ENCODE data around the gene AK9. TPM values are rescaled to one million over a fixed set of nuclear protein-coding genes. Genes with fewer than 3 reads are reported as not detected.

Gene AK9
- total and polyA plus RNA-seq, 2 of the 8 experiments (the other 6 are each of a cell fraction or from before 2014, with no cell fraction given) = 1.8 to 2.2 TPM

GRCh38 chr6:109484122-109484521, 206.9 kb downstream of the AK9 start (continued):
- no peak for TF ChIP-seq PHF8 (conservative IDR thresholded peaks at IDR 0.05; ENCODE audit: low read depth, low read length)
- TF ChIP-seq SAP30 (IDR thresholded peaks at IDR 0.05; ENCODE audit: insufficient read depth, insufficient replicate concordance, low read length) = no peak
- TF ChIP-seq TCF12 (IDR thresholded peaks at IDR 0.05; ENCODE audit: low read depth, low read length) = no peak
- no peak for TF ChIP-seq RAD21 (IDR thresholded peaks at IDR 0.05 in 1 of 2, conservative IDR thresholded peaks at IDR 0.05 in 1 of 2; ENCODE audit: low read depth in 2 of 2, low read length in 2 of 2)
